Measurements from ENCODE around the gene SLC29A4.

The SLC29A4 gene

GRCh38 chr7:5282543-5283316 lies at the start of gene SLC29A4:
SLC29A4 (plus strand) TSS chr7:5282943; CDS start chr7:5287817, 4,874 bp downstream.
- no peaks in the 10 kb centered on the region for H3K9me2 ChIP-seq (replicated peaks; ENCODE audit: insufficient read depth, low read length)
- H3K4me3 ChIP-seq (ENCODE audit: insufficient read depth, low read length, poor library complexity, severe bottlenecking) = no peak within 1 kb of the TSS
- H2AFZ ChIP-seq (ENCODE audit: low read depth, low read length, severe bottlenecking) = no peak within 1 kb of the TSS
- H3K27ac ChIP-seq (ENCODE audit: low read depth, low read length) = no peak within 1 kb of the TSS
- H3F3A ChIP-seq (ENCODE audit: insufficient read depth) = no peaks in the 10 kb centered on the region
- H4K20me1 ChIP-seq (ENCODE audit: low read depth, low read length) = no peaks in the 10 kb centered on the region
- no peak within 1 kb of the TSS for H3K4me2 ChIP-seq (ENCODE audit: low read depth, low read length, poor library complexity, severe bottlenecking)
- no peaks in the 10 kb centered on the region for H3K9me3 ChIP-seq (ENCODE audit: insufficient read depth, low read length)
- no peaks in the 10 kb centered on the region for H3K27me3 ChIP-seq (ENCODE audit: low read length)
- TF ChIP-seq EZH2phosphoT487 (conservative IDR thresholded peaks at IDR 0.05; ENCODE audit: low read length) (no peak), CTCF (IDR thresholded peaks at IDR 0.05; ENCODE audit: insufficient read depth, low read length, poor library complexity, severe bottlenecking) (no peak)
- H3K9ac ChIP-seq (ENCODE audit: low read length) = no peak within 1 kb of the TSS
- no peaks in the 10 kb centered on the region for H3K79me2 ChIP-seq (ENCODE audit: insufficient read depth, low read length)
- no peaks in the 10 kb centered on the region for H3K36me3 ChIP-seq (ENCODE audit: low read length)

GRCh38 chr7:5234852-5235831 lies 47.6 kb upstream of the SLC29A4 start:
- no peaks in the 10 kb centered on the region for H3K36me3 ChIP-seq (ENCODE audit: low read length)
- no peaks in the 10 kb centered on the region for H3K9me2 ChIP-seq (replicated peaks; ENCODE audit: insufficient read depth, low read length)
- no peak overlapping the region for H2AFZ ChIP-seq (ENCODE audit: low read depth, low read length, severe bottlenecking)
- H3K4me2 ChIP-seq (ENCODE audit: low read depth, low read length, poor library complexity, severe bottlenecking) = peak overlapping the region; percentile 46
- TF ChIP-seq EZH2phosphoT487 (conservative IDR thresholded peaks at IDR 0.05; ENCODE audit: low read length) (no peak), CTCF (IDR thresholded peaks at IDR 0.05; ENCODE audit: insufficient read depth, low read length, poor library complexity, severe bottlenecking) (no peak)
- no peaks in the 10 kb centered on the region for H3K27me3 ChIP-seq (ENCODE audit: low read length)
- H3F3A ChIP-seq (ENCODE audit: insufficient read depth) = peaks cover 49% of the 10 kb centered on the region
- no peak overlapping the region for H3K9ac ChIP-seq (ENCODE audit: low read length)
- peak overlapping the region; percentile 62 for H3K27ac ChIP-seq (ENCODE audit: low read depth, low read length)
- no peak overlapping the region for H3K4me3 ChIP-seq (ENCODE audit: insufficient read depth, low read length, poor library complexity, severe bottlenecking)
- no peaks in the 10 kb centered on the region for H3K9me3 ChIP-seq (ENCODE audit: insufficient read depth, low read length)
- no peaks in the 10 kb centered on the region for H4K20me1 ChIP-seq (ENCODE audit: low read depth, low read length)
- H3K79me2 ChIP-seq (ENCODE audit: insufficient read depth, low read length) = no peaks in the 10 kb centered on the region

DNA sequence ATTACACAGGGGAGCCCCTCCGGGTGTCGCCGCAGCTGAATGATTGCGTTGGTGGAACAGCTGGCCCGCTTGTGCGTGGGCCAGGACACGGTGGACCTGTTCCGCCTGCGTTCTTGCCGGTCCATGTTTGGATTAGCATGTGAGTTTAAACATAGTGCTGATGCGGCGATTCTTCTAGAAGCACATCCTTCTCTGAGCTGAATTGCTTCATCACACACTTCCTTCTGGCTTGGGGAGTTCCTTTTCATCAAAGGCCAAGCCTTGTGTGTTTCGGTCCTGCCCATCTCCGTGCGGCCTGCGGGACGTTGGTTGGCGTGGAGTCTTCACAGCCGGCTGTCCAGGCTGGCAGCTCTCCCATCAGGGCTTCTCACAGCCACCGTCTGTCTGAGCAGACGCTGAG lies 45.5 kb upstream of the SLC29A4 start:
- Histone ChIP-seq H3F3A (ENCODE audit: insufficient read depth) (peaks cover 28% of the 10 kb centered on the region), H3K27ac (ENCODE audit: low read depth, low read length) (no peak overlapping the region), H2AFZ (ENCODE audit: low read depth, low read length, severe bottlenecking) (no peak overlapping the region), H3K4me2 (ENCODE audit: low read depth, low read length, poor library complexity, severe bottlenecking) (no peak overlapping the region), H3K4me3 (ENCODE audit: insufficient read depth, low read length, poor library complexity, severe bottlenecking) (no peak overlapping the region), H3K9me3 (ENCODE audit: insufficient read depth, low read length) (no peaks in the 10 kb centered on the region), H3K27me3 (ENCODE audit: low read length) (no peaks in the 10 kb centered on the region), H3K9me2 (replicated peaks; ENCODE audit: insufficient read depth, low read length) (no peaks in the 10 kb centered on the region), H4K20me1 (ENCODE audit: low read depth, low read length) (no peaks in the 10 kb centered on the region), H3K36me3 (ENCODE audit: low read length) (no peaks in the 10 kb centered on the region), H3K9ac (ENCODE audit: low read length) (no peak overlapping the region), H3K79me2 (ENCODE audit: insufficient read depth, low read length) (no peaks in the 10 kb centered on the region)
- no peak for TF ChIP-seq EZH2phosphoT487 (conservative IDR thresholded peaks at IDR 0.05; ENCODE audit: low read length)
- no peak for TF ChIP-seq CTCF (IDR thresholded peaks at IDR 0.05; ENCODE audit: insufficient read depth, low read length, poor library complexity, severe bottlenecking)

All from SU-DHL-6 (cell line).